HG03025 (cell line): ENCODE measurements around the gene FAM24B.

Experiments used
- ATAC-seq: cut with Tn5 transposase; IDR thresholded peaks from one replicate; pipeline ENCODE4 v1.9.1; 2021; ENCODE audit warnings: mild to moderate bottlenecking, moderate library complexity; ENCODE audit not compliant: unreplicated experiment, low FRiP score

FAM24B gene

DNA sequence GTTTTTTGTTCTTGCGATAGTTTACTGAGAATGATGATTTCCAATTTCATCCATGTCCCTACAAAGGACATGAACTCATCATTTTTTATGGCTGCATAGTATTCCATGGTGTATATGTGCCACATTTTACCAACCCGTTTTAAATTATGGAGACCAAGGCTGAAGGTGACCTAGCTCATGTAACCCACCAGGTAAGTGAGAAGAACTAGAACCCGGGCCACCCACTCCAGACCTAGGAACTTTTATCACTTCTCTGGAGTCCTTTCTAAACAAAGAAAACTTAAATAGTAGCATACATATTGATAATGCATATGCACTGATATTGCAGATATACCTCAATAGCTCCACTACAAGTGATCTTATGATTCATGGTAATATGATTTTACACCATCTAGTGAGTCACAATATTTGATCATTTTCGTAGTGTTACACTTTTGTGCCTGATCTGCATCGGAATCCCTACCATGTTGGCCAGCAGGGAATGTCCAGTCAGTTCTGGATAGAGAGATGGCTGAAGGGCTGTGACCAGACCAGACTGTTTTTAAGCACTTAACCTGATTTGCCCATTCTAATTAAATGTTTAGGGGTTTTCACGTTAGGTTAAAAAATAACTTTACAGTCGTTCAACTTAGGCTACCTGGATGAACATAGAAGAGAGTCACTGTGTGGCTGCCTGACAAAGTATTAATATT, 49.0 kb downstream of the FAM24B start:
- no peak for ATAC-seq

DNA sequence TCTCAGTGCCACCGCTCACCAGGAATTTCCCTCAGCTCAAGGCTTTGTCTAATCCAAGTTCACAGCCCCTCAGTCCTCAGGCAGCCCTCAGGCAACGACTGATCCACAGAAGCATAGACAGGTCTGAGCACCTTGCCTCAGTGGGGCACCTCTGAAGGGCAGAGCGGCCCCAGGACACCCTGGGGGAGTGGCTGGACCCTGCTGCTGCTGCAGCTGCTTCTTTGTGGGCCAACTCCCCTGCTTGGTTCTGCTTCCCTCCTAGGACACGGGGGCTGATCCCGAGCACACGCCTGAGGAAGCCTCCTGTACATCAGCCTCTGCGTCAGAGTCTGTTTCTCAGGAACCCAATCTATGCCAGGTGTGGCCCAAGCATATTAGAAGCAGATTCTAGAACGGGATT, 49.9 kb downstream of the FAM24B start:
- ATAC-seq = no peak

DNA sequence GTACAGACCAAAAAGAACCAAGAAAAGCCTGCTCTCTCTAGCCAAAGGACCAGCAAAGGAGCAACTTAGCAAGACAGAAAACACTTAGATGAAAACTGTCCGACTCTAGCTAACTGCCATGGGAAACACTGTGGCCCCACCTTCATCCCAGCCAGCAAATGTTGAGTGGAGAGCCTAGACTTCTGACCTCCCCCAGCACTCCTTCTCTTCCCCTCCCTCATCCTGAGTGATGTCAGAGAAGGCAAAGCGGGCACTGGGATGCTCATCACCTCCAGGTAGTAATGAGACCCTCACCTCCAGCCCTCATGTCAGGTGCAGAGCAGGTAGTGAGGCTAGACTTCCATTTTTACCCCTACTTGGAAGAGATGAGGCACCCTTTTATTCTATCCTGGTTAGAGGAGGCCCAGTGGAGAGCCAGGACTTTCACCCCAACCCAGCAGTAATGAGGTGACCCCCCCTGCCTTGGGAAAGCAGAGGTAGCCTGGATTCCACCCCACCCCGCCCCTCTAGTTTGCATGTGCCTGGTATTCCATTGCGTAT, 50.6 kb downstream of the FAM24B start:
- no peak for ATAC-seq

DNA sequence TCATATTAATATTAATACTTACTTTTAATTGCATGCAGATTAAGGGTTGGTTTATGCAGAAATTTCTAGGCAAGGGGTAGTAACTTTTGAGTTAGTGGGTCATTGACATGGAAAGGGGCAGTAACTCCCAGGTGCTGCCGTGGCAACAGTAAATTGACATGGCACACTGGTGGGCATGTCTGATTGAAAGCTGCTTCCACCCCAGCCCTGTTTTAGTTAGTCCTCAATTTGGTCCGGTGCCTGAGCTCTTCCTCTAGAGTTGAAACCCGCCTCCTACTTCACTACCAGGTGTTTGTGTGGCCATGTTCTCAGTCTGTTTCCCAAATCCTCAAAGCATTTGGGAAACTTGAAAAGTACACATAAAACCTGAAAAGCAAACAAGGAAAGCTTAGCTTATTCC, 52.1 kb downstream of the FAM24B start:
- ATAC-seq = no peak

DNA sequence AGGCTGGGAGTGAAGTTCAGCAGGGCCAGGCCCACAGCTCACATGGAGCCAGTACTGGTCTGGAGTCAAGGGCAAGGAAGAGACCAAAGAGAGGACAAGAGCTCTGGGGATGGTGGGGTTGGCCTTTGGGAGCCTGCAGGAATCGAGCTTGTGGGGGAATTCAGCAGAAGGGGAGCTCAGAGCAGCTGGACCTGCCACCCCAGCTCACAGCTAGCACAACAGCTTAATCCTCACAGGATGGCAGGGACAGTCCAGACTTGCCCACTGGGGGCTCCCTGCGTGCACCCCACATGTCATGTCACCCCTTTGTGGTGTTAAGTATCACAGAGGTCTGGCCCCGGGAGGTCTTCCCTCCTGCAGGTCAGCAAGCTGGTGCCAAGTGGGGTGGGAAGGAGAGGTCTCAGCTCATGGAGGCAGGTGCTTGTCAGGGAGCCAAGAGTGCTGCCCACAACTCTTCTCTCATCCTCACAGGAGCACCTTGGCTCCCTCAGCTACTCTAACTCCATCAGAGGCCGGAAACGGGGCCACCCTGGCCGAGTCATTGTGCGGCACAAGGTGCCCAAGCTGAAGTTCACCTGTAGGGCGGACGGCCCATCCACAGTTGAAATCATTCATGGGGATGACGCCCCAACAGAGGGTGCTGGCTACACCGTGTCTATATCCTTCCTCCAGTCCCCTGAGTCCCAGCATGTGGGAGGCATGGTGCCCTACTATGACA, 56.2 kb downstream of the FAM24B start:
- ATAC-seq = no peak

DNA sequence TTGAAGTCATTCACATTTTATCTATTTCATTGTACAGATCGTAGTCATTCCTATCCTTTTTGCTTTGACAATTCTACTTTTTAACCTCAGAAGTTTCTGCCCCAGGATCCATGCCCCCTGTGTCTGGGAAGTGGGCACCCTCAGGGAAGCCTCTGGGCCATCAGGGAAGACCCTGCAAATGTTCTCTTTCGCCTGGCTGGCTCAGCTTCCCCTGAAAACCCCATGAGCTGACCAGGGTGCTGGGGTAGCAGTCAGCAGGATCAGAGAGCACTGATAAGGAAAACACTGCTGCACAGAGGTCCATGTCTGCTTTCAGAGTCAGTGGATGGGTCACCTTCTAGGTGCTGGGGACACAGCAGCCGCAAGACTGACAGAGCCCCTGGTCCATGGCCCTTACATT, 57.6 kb downstream of the FAM24B start:
- no peak for ATAC-seq

DNA sequence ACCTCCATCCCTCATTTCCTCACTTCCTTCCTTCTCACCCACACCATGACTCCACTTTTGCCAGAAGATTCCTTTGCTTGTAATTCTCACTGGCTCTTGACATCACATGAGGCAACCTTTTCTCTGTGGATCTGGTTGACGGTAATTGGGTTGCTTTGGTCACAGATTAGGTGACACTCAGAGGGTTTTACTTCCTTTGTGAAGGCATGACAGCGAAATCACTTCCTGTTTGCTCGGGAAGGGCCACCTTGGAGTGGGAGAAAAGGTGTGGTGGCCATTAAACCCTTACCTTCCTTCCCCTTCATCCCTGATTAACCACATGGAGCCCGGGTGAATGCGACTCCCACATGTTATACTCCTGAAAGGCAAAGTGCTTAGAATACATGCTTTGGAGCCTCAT, 63.9 kb downstream of the FAM24B start:
- ATAC-seq = no peak

DNA sequence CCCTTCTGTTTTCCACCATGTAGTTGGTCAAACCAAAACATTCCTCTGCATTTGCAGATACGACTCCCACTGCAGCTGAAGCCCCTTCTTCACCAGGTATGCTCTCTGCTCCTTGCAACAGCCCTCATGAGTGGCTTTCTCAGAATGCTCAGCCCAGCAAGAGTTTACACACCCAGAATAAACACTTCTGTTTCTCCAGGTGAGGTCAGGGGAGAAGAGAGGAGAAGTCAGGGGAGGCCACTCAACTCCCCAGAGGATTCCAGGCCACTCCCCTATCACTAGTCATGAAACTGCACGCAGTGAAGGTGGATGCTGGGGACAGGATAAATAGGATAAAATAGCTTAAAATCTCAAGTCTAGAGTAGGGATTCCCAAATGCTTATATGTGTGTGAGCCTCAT, 64.9 kb downstream of the FAM24B start:
- ATAC-seq = no peak

DNA sequence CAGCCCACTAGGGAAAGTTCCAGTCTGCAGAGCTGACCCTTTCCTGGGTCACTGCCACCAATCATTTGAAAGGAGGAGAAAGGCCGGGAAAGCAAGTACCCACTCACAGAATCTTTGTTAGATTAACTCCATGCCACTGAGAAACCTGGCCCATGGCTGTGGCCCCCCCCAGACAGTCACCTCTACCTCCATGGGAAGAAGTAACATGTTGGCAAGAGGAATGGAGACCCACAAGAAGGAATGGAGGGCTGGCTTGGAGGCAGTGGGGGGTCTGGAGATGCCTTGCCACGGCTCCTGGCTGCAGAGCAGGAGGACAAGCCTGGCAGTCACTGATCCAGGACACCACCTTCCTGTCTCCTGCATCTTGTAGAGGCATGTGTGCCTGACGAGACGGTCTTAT, 66.6 kb downstream of the FAM24B start:
- no peak for ATAC-seq

DNA sequence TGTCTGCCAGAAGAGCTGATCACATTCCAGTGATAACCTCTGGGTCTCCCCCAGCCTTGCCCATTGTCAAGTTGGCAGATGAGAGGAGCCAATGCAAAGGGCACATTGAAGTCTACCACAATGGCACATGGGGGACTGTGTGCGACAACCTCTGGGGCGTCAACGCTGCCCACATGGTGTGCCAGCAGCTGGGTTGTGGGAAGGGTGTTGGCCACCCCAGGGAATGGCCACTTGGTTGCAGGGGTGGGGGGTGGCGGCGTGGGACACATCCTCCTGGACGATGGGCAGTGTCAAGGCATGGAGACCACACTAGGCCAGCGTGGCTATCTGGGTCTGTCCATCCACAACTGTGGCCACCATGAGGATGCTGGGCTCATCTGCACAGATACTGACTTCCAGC, 77.1 kb downstream of the FAM24B start:
- ATAC-seq = no peak
